Liver (tissue), 9 donors: ENCODE measurements around the gene PARD6G. TPM values are rescaled to one million over a fixed set of nuclear protein-coding genes. Genes with fewer than 3 reads are reported as not detected.

Experiments
- DNase-seq: peaks from one replicate; pipeline ENCODE4 v3.0.0-alpha.2; 2017; ENCODE audit warnings: low spot score
- H3K27ac ChIP-seq, 2 donors: one replicate each; pipeline ENCODE4 v1.7.0; 2013; ENCODE audit warnings: inconsistent platforms in 2 of 2, low read length in 2 of 2, control low read depth in 1 of 2, low read depth in 1 of 2, mild to moderate bottlenecking in 1 of 2
- H3K27me3 ChIP-seq, 4 donors: one replicate each; pipeline versions ENCODE4 v1.6.1 to v1.7.0; 2013; ENCODE audit warnings: low read length in 3 of 4, inconsistent platforms in 1 of 4, mild to moderate bottlenecking in 1 of 4, moderate library complexity in 1 of 4; ENCODE audit not compliant: control insufficient read depth in 4 of 4, insufficient read depth in 4 of 4
- H3K36me3 ChIP-seq, 4 donors: one replicate each; pipeline versions ENCODE4 v1.6.1 to v1.7.0; 2013; ENCODE audit warnings: low read length in 3 of 4, mild to moderate bottlenecking in 3 of 4, low read depth in 1 of 4, moderate library complexity in 1 of 4; ENCODE audit not compliant: control insufficient read depth in 4 of 4, insufficient read depth in 3 of 4
- H3K4me1 ChIP-seq, 4 donors: one replicate each; pipeline versions ENCODE4 v1.6.1 to v1.7.0; 2013; ENCODE audit warnings: low read length in 3 of 4, mild to moderate bottlenecking in 3 of 4, moderate library complexity in 1 of 4; ENCODE audit not compliant: control insufficient read depth in 4 of 4, insufficient read depth in 4 of 4
- H3K4me3 ChIP-seq, 3 donors: one replicate each; pipeline versions ENCODE4 v1.6.1 to v1.7.0; 2013; ENCODE audit warnings: low read length in 3 of 3, control low read depth in 1 of 3, low read depth in 1 of 3, mild to moderate bottlenecking in 1 of 3
- H3K9ac ChIP-seq, 2 donors: one replicate each; pipeline ENCODE4 v1.7.0; 2013; ENCODE audit warnings: low read length in 2 of 2, mild to moderate bottlenecking in 2 of 2, moderate library complexity in 2 of 2, control low read depth in 1 of 2, low read depth in 1 of 2
- H3K9me3 ChIP-seq, 4 donors: one replicate each; pipeline versions ENCODE4 v1.6.1 to v1.7.0; 2013; ENCODE audit warnings: low read length in 3 of 4; ENCODE audit not compliant: control insufficient read depth in 4 of 4
- ATF3 ChIP-seq: IDR thresholded peaks from 2 replicates; pipeline ENCODE4 v1.6.1; 2016; ENCODE audit warnings: antibody characterized with exemption
- CTCF ChIP-seq: fragments of 150-350 bp; IDR thresholded peaks from 2 replicates; pipeline ENCODE4 v1.5.1; 2017; ENCODE audit warnings: improper control_type of control experiment, low read depth, low read length; ENCODE audit not compliant: missing input control
- FOXA1 ChIP-seq: IDR thresholded peaks from 2 replicates; pipeline ENCODE4 v1.6.1; 2016; ENCODE audit warnings: antibody characterized with exemption
- FOXA2 ChIP-seq: IDR thresholded peaks from 2 replicates; pipeline ENCODE4 v1.6.1; 2016; ENCODE audit warnings: antibody characterized with exemption
- HNF4A ChIP-seq, 2 donors: conservative IDR thresholded peaks; 2 replicates each; pipeline ENCODE4 v1.6.1; 2016; ENCODE audit warnings: antibody characterized with exemption in 2 of 2, mild to moderate bottlenecking in 2 of 2
- HNF4G ChIP-seq: IDR thresholded peaks from 2 replicates; pipeline ENCODE4 v1.6.1; 2016; ENCODE audit warnings: antibody characterized with exemption
- JUND ChIP-seq, 2 donors: IDR thresholded peaks; 2 replicates each; pipeline ENCODE4 v1.6.1; 2016; ENCODE audit warnings: antibody characterized with exemption in 2 of 2
- MAX ChIP-seq: IDR thresholded peaks from 2 replicates; pipeline ENCODE4 v1.6.1; 2016; ENCODE audit warnings: antibody characterized with exemption
- NR2F2 ChIP-seq: IDR thresholded peaks from 2 replicates; pipeline ENCODE4 v1.6.1; 2016; ENCODE audit warnings: antibody characterized with exemption
- REST ChIP-seq: IDR thresholded peaks from 2 replicates; pipeline ENCODE4 v1.6.1; 2016; ENCODE audit warnings: antibody characterized with exemption, mild to moderate bottlenecking
- SP1 ChIP-seq: IDR thresholded peaks from 2 replicates; pipeline ENCODE4 v1.6.1; 2018; ENCODE audit warnings: antibody characterized with exemption, mild to moderate bottlenecking
- TAF1 ChIP-seq: conservative IDR thresholded peaks from 2 replicates; pipeline ENCODE4 v1.6.1; 2016; ENCODE audit warnings: antibody characterized with exemption, mild to moderate bottlenecking
- YY1 ChIP-seq: IDR thresholded peaks from 2 replicates; pipeline ENCODE4 v1.6.1; 2016; ENCODE audit warnings: antibody characterized with exemption, mild to moderate bottlenecking
- ZBTB33 ChIP-seq: IDR thresholded peaks from 2 replicates; pipeline ENCODE4 v1.6.1; 2016; ENCODE audit warnings: antibody characterized with exemption
- whole genome bisulfite sequencing: extraction: QIAGEN DNeasy Blood & Tissue Kit; methylation state at CpG from one replicate; pipeline ENCODE4 v1.1.7; 2013; 5-methylcytosine and 5-hydroxymethylcytosine counted together
- polyA plus RNA-seq, 2 donors: library from polyadenylated mRNA; stranded (reverse) in 1 of 2; unstranded in 1 of 2; fragments of 200-250 nt in 1 of 2; fragments of >200 nt in 1 of 2; fragmentation: Nextera tagmentation in 1 of 2; extraction: Ambion mirVana in 1 of 2; gene quantifications; one replicate each; pipeline versions ENCODE4 v1.2.1 to v1.2.3, GENCODE V29; 2013 to 2015
- total RNA-seq, 2 donors: library from RNA; depleted of rRNA; stranded (reverse); fragments of >200 nt; gene quantifications; one replicate each; pipeline ENCODE4 v1.2.3, GENCODE V29; 2014
- donor health status: healthy.
- donor health status: healthy.
- donor health status: healthy.
- donor health status: healthy.
- donor health status: healthy.

Gene PARD6G
- total and polyA plus RNA-seq, 4 donors: 0.96 to 2.4 (median 1.8) TPM

GRCh38 chr18:80135136-80135535 lies 112.2 kb downstream of the PARD6G start:
- no peak for TF ChIP-seq JUND (IDR thresholded peaks at IDR 0.05)
- no peak for TF ChIP-seq FOXA2
- no peak for TF ChIP-seq ZBTB33
- TF ChIP-seq HNF4G: no peak
- no peak for TF ChIP-seq HNF4A (conservative IDR thresholded peaks at IDR 0.05)
- no peak for TF ChIP-seq SP1
- TF ChIP-seq ATF3: no peak
- no peak for TF ChIP-seq NR2F2
- no peak for TF ChIP-seq YY1
- no peak for TF ChIP-seq FOXA1
- TF ChIP-seq MAX: no peak
- no peak for TF ChIP-seq CTCF
- 98% methylated on average over 1 of the region's 1 CpG for WGBS
- Histone ChIP-seq H3K27ac (no peak overlapping the region), H3K4me3 (no peak overlapping the region), H3K36me3 (peaks cover 15 to 36% (median 27%) of the 10 kb centered on the region in 4 donors), H3K9me3 (no peaks in the 10 kb centered on the region), H3K4me1 (no peaks in the 10 kb centered on the region), H3K27me3 (no peaks in the 10 kb centered on the region), H3K9ac (no peak overlapping the region)
- DNase-seq: no peak

GRCh38 chr18:80133124-80133523 lies 114.2 kb downstream of the PARD6G start:
- Histone ChIP-seq H3K4me1 (peaks cover 0 to 1% (median 0%) of the 10 kb centered on the region in 4 donors), H3K27me3 (no peaks in the 10 kb centered on the region), H3K27ac (no peak overlapping the region), H3K36me3 (peaks cover 14 to 36% (median 22%) of the 10 kb centered on the region in 4 donors), H3K9me3 (no peaks in the 10 kb centered on the region), H3K4me3 (no peak overlapping the region), H3K9ac (no peak overlapping the region)
- DNase-seq: no peak
- TF ChIP-seq FOXA2 (no peak), HNF4A (conservative IDR thresholded peaks at IDR 0.05) (no peak), TAF1 (no peak), ZBTB33 (no peak), REST (no peak)
- 89% methylated on average over 1 of the region's 1 CpG for WGBS
